Activated CD8-positive, alpha-beta memory T cell treated with anti-CD3 and anti-CD28 coated beads for 48 hours (primary cell): ENCODE data around the gene TBC1D22B.
A peak's percentile ranks its signal among the peaks of the same experiment; 100 is the strongest.

Experiments used
- DNase-seq, 3 experiments: peaks; one replicate each; pipeline ENCODE4 v3.0.0-alpha.2; 2020; ENCODE audit warnings: low read depth in 2 of 3, low spot score in 2 of 3

The TBC1D22B gene

DNA sequence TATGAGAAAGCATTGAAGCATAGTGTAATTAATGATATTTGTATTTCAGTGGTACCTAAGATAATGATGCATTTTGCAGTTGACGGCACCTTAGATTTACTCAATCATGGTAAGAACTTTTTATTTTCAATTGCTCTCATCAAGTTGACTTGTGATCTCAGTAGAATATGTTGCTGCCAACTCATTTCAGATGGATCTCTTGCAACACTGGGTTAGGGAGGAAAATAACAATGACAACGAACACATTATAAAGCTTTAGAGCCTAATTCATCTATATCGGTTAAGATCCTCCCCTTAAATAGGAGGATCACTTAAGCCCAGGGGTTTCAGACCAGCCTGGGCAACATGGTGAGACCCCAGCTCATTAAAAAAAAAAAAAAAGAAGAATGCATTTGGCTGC, 18.0 kb upstream of the TBC1D22B start:
- DNase-seq, result no peak

DNA sequence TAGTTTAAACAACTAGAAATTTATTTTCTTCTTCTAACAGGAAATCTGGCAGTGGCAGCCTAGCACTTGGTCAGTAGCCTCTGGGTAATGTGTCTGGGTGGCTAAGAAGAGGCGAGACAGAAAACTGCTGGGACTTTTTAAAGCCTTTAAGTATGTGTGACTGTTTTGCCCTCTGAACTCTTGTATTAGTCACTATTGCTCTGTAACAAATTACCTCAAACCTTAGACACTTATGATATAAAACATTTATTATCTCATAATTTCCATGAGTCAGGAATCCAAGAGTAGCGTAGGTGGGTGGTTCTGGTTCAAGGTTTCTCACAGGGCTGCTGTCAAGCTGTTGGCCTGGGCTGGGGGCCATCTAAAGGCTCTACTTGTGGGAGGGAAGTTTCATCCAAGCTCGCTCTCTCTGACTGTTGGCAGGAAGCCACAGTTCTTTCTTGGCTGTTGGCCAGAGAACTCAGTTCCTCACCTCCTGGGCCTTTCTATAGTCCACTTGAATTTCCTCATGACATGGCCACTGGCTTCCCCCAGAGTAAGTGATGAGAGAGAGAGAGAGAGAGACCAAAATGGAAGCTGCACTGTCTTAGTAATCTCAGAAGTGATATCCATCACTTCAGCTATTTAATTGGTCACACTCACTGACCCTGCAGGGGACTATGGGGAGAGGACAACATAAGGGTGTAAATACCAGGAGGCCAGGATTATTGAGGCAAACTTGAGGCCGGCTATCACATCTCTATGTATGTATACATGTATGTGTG, 17.4 kb upstream of the TBC1D22B start:
- peak; percentile 41 to 57 (median 54) for DNase-seq

GRCh38 chr6:37241131-37241530, 16.4 kb upstream of the TBC1D22B start:
- no peak for DNase-seq

GRCh38 chr6:37241775-37242428, 15.7 kb upstream of the TBC1D22B start:
- no peak for DNase-seq

GRCh38 chr6:37242429-37243052, 15.0 kb upstream of the TBC1D22B start:
- DNase-seq, result no peak

- no peak for DNase-seq
Observed at GRCh38 chr6:37243131-37243815, 14.3 kb upstream of the TBC1D22B start.

DNA sequence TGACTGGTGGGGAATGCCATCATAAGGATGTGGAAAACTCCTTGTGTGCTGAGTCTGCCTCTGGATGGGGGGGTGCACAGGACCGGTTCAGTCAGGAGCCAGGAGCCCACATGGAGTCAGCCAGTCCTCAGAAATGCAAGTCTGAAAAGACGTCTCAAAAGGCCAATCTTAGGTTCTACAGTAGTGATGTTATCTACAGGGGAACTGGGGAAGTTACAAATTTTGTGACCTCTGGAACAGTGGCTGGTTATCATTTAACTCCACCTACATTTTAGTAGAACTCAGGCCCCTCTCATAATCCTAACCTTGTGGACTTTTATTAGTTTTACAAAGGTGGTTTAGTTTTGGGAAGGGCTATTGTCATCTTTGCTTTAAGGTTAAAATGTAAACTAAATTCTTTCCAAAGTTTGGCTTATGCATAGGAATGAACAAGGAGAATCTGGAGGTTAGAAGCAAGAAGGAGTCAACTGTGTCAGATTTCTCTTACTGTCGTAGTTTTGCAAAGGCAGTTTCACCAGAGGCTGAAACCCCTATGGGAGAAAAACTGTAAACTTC, 13.7 kb upstream of the TBC1D22B start:
- DNase-seq, result no peak

GRCh38 chr6:37244430-37245310, 12.9 kb upstream of the TBC1D22B start:
- no peak for DNase-seq

DNA sequence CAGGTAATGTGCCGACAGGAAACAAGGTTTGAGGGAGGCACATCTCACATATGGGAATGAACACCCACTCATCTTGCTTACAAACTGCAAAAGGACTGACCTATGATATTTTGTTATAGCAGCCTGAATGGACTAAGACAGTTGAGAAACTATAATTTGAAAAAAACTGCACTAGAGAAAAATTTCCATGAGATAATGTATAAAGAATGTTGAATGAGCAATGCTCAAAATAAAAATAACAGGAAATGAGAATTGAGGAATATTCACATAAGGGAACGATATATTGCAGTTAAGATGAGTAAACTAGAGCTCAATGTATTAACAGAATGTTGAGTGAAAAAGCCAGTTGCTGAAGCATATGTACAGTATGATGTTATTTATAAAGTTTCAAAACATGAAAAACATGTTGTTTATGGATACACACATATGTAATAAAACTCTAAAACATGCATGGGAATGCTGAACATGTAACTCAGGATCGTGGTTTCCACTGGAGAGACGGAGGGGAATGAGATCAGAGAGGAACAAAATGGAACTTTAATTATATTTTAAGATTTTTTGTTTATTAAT, 6.3 kb upstream of the TBC1D22B start:
- DNase-seq, result no peak

- no peak for DNase-seq
Observed at GRCh38 chr6:37253486-37254007, 4.0 kb upstream of the TBC1D22B start.

DNA sequence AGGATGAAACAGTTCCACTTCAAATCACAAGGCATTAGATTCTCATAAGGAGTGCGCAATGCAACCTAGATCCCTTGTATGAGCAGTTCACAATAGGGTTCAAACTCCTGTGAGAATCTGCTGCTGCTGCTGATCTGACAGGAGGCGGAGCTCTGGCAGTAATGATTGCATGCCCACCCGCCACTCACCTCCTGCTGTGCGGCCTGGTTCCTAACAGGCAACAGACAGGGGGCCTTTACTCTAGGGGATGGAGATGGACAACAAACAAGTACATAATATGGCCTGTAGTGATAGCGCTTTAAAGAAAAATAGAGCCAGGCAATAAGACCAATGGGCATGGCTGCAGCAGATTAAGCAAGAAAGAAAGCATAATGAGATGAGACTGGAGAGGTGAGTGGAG, 2.7 kb upstream of the TBC1D22B start:
- DNase-seq, result no peak

GRCh38 chr6:37256692-37257319, 766 bp upstream of the TBC1D22B start:
- DNase-seq, result no peak

DNA sequence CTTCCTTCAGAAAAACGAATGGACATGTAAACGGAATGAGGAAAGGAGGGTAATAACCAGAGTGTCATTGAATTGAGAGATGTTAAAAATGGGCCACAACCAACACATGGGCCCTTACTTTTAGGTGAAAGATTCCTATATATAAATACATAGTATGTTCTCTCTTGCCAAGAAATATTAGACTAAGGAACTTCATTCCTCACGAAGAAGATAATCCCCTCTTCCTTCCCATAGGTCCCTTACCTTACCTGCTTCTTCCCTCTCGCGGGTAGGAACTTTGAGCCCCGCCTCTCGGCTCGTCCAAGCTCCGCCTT, 295 bp upstream of the TBC1D22B start:
- no peak for DNase-seq

- no peak for DNase-seq
Observed at GRCh38 chr6:37258405-37259105, 983 bp downstream of the TBC1D22B start.

DNA sequence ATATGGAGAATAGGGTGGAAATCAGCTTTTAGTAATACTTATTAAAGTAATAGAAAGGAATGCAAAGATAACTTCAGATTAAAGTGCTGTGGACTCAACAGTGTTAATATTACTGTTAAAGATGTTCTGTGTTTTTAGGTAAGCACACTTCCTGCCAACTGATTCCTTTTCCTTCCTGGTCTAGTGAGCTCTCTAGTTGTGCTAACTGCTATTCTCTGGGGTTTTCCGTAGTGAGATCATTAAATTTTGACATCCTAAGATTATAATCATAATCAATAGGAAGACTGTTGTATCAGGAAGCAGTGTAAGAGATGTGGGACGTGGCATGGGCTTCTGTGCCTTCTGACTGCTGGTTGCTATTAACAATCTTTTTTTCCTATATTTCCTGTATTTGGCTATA, 1.6 kb downstream of the TBC1D22B start:
- DNase-seq, result no peak

DNA sequence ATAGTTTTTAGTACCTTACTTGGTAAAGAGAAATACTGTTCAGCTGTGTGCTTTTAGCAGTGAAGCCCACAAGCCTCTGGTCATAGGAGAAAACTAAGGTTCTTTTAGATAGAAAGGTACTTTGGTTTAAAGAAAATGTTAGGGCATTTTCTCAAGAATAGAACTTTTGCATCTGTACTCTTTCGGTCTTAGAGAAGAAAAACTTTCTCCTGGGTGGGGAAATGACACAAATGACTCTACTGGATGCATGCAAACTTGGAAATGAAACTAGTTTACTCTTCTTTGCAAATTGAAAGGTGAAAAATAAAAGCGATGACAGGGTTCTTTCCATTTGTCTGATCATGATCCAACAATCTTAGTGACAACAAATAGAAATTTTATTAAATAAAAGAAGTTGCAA, 2.5 kb downstream of the TBC1D22B start:
- no peak for DNase-seq

DNA sequence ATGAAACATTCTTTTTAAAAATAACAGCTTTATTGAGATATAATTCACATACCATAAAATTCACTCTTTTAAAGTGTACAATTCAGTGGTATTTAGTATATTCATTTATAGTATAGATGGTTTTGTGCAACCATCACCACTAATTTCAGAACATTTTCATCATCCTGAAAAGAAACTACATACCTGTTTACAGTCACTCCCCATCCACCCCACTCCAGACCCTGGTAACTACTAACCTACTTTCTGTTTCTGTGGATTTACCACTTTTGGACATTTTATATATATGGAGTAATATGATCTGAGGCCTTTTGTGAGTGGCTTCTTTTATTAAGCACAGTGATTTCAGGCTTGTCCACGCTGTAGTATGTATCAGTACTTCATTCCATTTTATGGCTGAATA, 2.9 kb downstream of the TBC1D22B start:
- no peak for DNase-seq

GRCh38 chr6:37261198-37261597, 3.6 kb downstream of the TBC1D22B start:
- no peak for DNase-seq

DNA sequence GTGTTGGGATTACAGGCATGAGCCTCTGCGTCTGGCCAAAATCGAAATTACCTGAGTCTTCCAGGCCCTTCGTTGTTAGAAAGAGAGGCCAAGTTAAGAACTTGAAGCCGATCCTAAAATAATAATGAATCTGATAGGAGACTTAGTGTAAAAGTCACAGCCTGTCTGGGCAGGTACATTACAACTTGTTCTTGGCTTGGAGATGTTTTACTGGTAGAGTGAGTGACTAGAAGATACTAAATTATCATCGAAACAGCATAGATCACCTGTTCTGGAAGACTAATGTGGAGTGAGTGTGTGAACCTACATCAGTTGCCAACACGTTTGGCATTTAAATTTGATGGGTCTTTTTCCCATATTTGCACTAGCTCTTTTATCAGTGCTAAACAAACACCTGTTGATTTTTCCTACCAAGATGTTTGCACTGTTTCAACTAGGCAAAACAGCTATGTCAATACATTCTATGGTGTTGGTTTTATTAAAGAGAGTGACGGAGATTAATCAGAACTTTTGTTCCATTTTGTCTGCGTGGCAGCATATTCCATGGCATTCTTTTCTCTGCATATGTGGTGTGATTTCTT, 5.0 kb downstream of the TBC1D22B start:
- DNase-seq, result no peak
